Ectodermal cell (in vitro differentiated cells): ENCODE results near the gene XYLT1.

Experiments
- H3K27ac ChIP-seq: 2 replicates; pipeline ENCODE4 v1.7.0; 2013; ENCODE audit warnings: mild to moderate bottlenecking, low read depth, low read length; ENCODE audit not compliant: insufficient read depth, poor library complexity, severe bottlenecking
- H3K27me3 ChIP-seq: 2 replicates; pipeline ENCODE4 v1.7.0; 2013; ENCODE audit warnings: mild to moderate bottlenecking, low read length; ENCODE audit not compliant: insufficient read depth, control insufficient read depth, poor library complexity, severe bottlenecking
- H3K36me3 ChIP-seq: one replicate; pipeline ENCODE4 v1.7.0; 2013; ENCODE audit warnings: low read length; ENCODE audit not compliant: control insufficient read depth, insufficient read depth
- H3K4me1 ChIP-seq: one replicate; pipeline ENCODE4 v1.7.0; 2013; ENCODE audit warnings: low read length; ENCODE audit not compliant: control insufficient read depth, insufficient read depth
- H3K4me3 ChIP-seq: 2 replicates; pipeline ENCODE4 v1.7.0; 2013; ENCODE audit warnings: low read depth, low read length, control low read depth; ENCODE audit not compliant: insufficient read depth
- H3K9me3 ChIP-seq: 2 replicates; pipeline ENCODE4 v1.7.0; 2013; ENCODE audit warnings: mild to moderate bottlenecking, low read length, moderate library complexity; ENCODE audit not compliant: control insufficient read depth
- WGBS, 2 experiments: methylation state at CpG; one replicate each; pipeline ENCODE4 v1.1.7; 2013; ENCODE audit warnings: missing lambda C conversion rate in 2 of 2; 5-methylcytosine and 5-hydroxymethylcytosine counted together

Gene XYLT1

GRCh38 chr16:17067882-17068281, 402.9 kb downstream of the XYLT1 start:
- no peak overlapping the region for H3K4me3 ChIP-seq
- 82 to 94% methylated on average over 4 of the region's 4 CpGs for WGBS, 2 experiments
- no peak overlapping the region for H3K27ac ChIP-seq
- H3K27me3 ChIP-seq, result no peaks in the 10 kb centered on the region
- no peaks in the 10 kb centered on the region for H3K4me1 ChIP-seq
- no peaks in the 10 kb centered on the region for H3K9me3 ChIP-seq
- no peaks in the 10 kb centered on the region for H3K36me3 ChIP-seq

GRCh38 chr16:17063201-17064139, 407.3 kb downstream of the XYLT1 start:
- Histone ChIP-seq H3K36me3 (no peaks in the 10 kb centered on the region), H3K27ac (no peak overlapping the region), H3K4me1 (no peaks in the 10 kb centered on the region), H3K27me3 (no peaks in the 10 kb centered on the region), H3K9me3 (no peaks in the 10 kb centered on the region), H3K4me3 (no peak overlapping the region)
- WGBS, 2 experiments, result 84 to 86% methylated on average over 9 to 11 of the region's 11 CpGs

GRCh38 chr16:17062676-17063075, 408.1 kb downstream of the XYLT1 start:
- Histone ChIP-seq H3K4me3 (no peak overlapping the region), H3K36me3 (no peaks in the 10 kb centered on the region), H3K27ac (no peak overlapping the region), H3K4me1 (no peaks in the 10 kb centered on the region), H3K27me3 (no peaks in the 10 kb centered on the region), H3K9me3 (no peaks in the 10 kb centered on the region)
- 91 to 94% methylated on average over 6 of the region's 6 CpGs for WGBS, 2 experiments

- Histone ChIP-seq H3K36me3 (no peaks in the 10 kb centered on the region), H3K4me3 (no peak overlapping the region), H3K27ac (no peak overlapping the region), H3K27me3 (no peaks in the 10 kb centered on the region), H3K9me3 (no peaks in the 10 kb centered on the region), H3K4me1 (no peaks in the 10 kb centered on the region)
- 94 to 97% methylated on average over 2 of the region's 2 CpGs for WGBS, 2 experiments
Observed at GRCh38 chr16:17061326-17061725, 409.4 kb downstream of the XYLT1 start.

GRCh38 chr16:17058471-17058870, 412.3 kb downstream of the XYLT1 start:
- Histone ChIP-seq H3K27ac (no peak overlapping the region), H3K9me3 (no peaks in the 10 kb centered on the region), H3K4me1 (no peaks in the 10 kb centered on the region), H3K36me3 (no peaks in the 10 kb centered on the region), H3K27me3 (no peaks in the 10 kb centered on the region), H3K4me3 (no peak overlapping the region)
- 88 to 92% methylated on average over 7 of the region's 7 CpGs for WGBS, 2 experiments

DNA sequence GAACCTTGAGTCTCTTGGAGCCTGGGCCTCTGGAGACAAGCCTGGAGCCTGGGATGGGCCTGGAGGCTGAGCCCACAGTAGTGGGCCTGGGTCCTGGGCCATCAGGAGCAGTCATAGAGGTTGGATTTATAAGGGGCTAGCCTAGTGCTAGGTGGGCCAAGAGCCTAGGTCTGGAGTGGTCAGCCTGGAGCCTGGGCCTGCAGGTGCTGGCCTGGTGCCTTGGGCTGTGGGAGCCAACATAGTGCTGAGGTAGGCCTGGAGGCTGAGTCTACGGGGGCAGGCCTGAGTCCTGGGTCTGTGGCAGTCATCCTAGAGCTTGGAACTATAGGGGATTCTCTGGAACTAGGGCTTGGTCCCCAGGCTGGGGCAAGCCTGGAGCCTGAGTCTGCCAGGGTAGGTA, 414.1 kb downstream of the XYLT1 start:
- WGBS, 2 experiments, result 96 to 97% methylated on average over 1 of the region's 1 CpG

DNA sequence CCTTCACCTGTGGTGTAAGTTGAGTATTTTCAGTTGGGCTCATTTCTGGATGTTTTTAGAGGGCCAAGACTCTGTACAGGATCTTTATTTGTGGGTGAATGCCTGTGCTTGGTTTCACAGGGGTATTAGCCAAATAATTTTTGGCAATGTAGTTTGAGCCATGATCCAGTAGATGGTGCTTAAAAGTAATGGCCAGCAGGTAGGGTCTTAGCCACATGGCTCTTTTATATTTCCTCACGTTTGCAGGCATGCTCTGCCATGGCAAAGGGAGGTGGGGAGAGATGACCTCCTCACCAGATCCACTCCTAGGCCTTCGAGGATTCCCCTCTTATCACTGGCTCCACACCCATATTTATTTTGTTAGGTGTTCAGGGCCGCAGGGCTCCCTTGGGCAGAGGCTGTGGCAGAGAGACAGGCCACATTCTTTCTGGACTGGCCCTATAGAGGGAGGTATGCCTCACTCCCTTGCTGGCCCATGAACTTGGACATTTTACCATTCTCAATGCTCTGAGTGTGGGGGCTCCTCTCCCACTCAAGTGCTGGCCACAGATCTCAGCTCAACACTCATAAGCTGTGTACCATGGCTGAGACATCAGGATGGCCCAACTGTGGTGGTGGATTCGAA, 417.1 kb downstream of the XYLT1 start:
- WGBS, 2 experiments, result 73 to 75% methylated on average over 4 of the region's 4 CpGs
- no peak overlapping the region for H3K27ac ChIP-seq
- no peak overlapping the region for H3K4me3 ChIP-seq
- no peaks in the 10 kb centered on the region for H3K27me3 ChIP-seq
- no peaks in the 10 kb centered on the region for H3K36me3 ChIP-seq
- no peaks in the 10 kb centered on the region for H3K9me3 ChIP-seq
- no peaks in the 10 kb centered on the region for H3K4me1 ChIP-seq

More for the DNA sequence above, 414.1 kb downstream of the XYLT1 start:
- no peaks in the 10 kb centered on the region for H3K27me3 ChIP-seq
- H3K4me3 ChIP-seq, result no peak overlapping the region
- H3K27ac ChIP-seq, result no peak overlapping the region
- H3K36me3 ChIP-seq, result no peaks in the 10 kb centered on the region
- no peaks in the 10 kb centered on the region for H3K4me1 ChIP-seq
- no peaks in the 10 kb centered on the region for H3K9me3 ChIP-seq
